Anterior cingulate cortex (tissue), 58 donors: ENCODE data around the gene NR4A1.
A peak's percentile ranks its signal among the peaks of the same experiment; 100 is the strongest.

Experiments used
- DNase-seq, 58 donors: peaks; one replicate each; lab custom pipeline; 2025; lab: John Stamatoyannopoulos, UW

The NR4A1 gene

DNA sequence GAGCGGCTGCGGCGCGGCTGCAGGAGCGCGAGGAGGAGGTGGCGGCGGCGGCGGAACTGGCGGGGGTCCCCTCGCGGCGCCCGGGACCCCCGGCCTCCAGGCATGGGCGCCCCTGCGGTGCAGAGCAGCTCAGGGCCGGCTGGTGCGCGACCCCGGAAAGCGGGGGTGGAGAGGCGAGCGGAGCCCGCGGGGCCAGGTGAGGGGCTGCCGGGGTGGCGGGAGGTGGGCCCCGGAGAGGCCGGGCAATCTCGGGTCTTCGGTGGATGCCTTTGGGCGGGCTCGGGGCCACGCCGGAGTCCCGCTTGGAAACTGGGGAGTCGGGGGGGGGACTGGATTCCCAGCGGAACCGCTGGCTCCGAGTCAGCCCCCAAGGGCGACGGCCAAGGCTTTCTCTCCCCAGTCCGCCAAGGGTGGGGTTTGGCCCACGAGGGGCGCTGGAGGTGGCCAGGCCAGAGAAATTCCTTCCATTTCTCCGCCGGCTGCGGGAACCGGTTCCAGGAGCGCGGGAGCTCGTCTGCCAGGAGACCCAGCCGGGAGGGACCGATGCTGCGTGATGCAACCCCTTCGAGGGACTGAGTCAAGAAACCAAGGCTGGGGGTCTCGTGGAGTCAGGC is 13.9 kb upstream of the NR4A1 start:
- peak in 12 of 58 donors; percentile 18 to 67 (median 30) for DNase-seq

DNA sequence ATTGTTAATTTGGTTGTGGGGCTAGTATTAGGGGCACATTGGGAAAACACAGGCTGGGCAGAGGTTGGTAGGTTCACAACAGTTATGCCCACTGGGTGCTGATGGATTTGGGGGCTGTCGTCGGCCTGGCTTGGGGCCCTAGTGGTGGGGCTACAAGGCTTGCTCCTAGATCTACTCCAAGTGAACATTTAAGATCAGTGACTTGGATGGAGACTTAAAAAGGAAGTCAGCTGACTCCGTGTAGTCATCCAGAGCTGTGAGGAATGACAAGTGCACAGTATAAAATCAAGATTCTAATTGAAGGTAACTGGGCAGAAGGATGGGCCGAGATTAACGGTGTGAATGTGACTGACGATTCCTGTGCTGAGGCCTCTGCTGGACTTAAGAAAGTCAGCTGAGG is 12.8 kb upstream of the NR4A1 start:
- DNase-seq = peak in 1 of 58 donors; percentile 34

DNA sequence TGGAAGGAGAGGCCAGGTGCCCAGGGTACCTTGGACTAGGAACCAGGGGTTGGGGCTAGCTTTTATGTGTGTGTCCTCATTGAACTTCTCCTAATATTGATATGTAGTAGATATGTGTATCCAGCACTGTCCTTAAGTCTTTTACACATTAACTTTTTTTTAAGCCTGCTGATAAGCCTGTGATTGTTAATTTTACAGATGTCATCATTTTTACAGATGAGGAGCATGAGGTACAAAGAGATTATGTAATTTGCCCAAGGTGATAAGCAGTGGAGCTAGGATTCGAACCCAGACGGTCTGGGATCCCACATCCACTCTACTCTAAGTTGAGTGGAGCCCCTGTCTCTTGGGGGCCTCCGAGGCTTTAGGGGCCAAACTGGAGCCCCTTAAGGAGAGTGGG is 10.2 kb upstream of the NR4A1 start:
- DNase-seq = no peak

DNA sequence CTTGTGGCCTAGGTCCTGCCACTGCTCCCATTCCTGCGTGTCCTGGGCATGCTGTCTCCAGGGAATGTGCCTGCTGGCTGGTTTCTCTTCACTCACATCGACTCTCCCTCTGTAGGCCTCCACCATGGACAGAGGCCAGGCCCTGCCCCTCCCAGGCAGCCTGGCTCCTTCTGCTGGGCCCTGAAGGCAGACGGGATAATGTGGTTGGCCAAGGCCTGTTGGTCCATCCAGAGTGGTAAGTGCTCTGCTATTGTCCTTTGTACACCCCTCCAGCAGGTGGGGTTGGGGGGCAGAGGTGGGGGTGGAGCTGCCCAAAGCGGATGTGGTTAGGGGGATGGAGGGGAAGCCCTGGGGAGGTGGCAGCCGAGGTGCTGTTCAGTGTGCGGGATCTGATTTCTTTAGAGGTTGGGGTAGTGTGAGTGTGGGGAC is 9.5 kb upstream of the NR4A1 start:
- DNase-seq = peak in 7 of 58 donors; percentile 26 to 45 (median 33)

DNA sequence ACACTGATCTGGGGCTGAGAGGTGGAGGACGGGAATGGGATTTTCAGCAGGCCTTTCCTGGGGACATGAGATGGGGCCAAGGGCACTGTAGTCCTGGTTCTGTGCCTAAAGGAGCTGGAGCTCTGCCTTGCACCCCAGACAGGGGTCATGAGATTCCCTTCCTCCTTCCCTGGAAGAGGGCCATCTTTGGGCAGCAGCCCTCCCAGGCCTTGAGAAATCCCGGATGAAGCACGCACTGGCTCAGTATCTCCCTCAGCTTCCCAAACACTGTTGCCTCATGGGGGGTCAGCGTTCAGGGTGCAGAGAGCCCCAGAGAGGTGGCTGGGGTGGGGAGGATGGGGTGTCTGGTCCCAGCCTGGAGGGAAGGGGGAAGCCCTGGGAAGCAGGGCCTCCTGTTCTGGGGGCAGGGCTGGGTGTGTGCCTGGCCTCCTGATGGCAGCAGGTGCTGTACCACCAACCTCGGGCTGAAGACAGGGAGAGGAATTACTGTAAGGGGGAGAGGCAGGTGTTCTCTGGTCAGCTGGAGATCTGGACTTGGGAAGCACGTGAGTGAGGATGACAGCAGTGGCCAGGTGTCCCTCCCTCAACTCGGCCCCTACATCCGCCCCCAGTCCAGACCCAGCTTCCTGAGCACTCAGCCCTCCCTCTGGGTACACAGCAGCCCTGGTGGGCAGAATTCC is 8.4 kb upstream of the NR4A1 start:
- no peak for DNase-seq

DNA sequence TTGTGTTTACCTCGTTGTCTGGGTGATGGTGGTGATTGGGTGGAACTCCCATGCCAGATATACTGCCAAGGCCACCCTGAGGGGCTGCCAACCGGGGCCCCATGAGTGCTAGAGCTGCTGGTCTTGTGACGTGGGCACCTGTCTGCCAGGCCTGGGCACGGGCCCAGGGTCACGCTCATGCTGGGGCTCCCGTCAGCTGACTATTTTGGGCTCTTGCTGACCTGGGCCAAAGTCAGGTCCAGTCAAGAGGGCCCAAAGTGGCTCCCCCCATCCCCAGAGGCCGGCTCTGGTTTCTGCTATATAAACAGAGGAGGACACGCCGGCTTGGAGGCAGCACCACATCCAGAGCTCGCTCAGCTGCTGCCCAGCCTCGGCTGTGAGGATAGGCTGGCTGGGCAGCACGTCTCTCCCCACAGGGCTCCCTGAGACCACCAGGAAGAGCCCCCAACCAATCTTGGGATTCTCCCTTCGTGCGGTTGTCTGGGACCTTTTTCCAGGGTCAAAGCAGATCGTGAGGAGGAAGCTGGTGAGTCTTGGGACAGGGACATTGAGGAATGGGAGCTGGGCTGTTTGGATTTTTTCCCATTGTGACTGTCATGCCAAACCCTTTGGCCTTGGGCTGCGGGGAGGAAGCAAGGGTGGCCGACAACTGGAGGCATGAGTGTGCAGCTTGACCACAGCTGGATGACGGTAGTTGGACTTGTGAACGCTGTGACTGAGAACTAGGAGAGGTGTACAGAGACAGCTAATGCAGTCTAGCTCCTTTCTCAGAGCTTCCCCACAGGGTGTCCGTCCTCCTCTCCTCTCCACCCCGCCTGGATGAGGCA is 7.6 kb upstream of the NR4A1 start:
- peak in 7 of 58 donors; percentile 17 to 55 (median 29) for DNase-seq

DNA sequence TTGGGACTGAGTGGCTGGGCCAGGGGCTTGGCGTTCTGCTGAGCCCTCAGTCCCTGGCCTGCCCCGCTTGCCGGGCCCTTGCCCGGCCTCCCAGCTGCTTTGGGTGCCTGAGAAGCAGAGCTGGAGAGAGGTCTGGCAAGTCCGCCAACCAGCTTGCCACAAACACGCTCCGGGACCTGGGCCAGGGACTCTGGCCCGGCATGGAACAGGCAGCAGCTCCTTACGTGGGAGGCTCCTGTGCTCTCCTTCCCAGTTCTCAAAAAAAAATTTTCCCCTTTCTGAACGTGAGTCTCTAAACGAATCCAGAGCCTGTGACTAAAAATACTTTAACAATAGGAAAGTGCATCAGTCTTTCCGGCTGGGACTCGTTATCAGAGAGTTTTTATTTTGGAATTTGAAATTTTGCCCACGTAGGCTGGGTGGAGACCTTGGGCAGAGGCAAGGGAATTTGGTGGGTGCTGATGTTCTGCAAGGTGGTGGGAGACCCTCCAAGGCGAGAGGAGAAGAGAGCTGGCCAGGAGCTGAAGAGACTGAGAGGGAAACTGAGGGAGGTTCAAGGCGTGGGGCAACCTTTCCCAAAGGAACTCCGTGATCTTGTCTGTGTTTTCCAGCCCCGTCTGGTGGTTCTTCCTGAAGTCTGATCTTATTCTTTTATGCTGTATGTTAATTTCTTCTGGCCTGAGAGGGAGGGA is 6.8 kb upstream of the NR4A1 start:
- DNase-seq = peak in 49 of 58 donors; percentile 25 to 87 (median 63)

DNA sequence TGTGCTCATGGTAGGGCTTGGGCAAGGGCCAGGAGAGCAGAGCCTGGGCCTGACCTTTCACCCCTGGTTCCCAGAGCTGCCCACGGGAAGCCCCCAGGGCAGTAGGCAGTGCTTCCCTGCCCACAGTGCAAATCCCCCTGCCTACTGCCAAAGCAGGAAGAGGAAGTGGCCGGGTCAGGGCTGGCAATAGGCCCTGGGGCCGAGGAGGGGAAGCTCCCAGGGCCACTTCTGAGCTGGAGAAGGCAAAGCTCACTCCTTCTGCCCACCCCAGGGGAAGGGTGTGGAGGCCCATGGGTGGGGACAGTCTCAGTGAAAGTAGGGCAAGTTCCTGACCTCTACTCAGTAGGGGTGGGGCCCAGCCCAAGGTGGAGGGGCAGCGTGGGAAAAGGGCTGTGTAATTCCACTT is 5.4 kb upstream of the NR4A1 start:
- peak in 3 of 58 donors; percentile 12 to 39 (median 33) for DNase-seq

DNA sequence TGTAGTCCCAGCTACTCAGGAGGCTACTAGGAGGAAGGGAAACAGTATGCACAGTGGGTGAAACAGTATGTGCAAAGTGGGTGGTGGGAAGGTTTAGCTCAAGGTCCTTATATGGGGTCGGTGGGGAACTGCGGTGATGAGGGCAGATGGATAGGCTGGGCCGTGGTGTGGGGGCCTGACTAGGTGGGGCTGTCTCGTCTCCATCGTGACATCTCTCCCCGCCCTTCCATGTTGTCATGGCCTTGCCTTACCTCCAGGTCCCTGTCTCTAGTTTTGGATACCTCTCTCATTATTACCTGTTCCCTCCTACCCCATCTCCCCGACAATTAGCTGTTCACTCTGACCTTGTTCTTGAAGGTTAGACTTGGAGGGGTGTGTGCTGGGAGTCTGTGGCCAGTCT is 4.4 kb upstream of the NR4A1 start:
- no peak for DNase-seq

DNA sequence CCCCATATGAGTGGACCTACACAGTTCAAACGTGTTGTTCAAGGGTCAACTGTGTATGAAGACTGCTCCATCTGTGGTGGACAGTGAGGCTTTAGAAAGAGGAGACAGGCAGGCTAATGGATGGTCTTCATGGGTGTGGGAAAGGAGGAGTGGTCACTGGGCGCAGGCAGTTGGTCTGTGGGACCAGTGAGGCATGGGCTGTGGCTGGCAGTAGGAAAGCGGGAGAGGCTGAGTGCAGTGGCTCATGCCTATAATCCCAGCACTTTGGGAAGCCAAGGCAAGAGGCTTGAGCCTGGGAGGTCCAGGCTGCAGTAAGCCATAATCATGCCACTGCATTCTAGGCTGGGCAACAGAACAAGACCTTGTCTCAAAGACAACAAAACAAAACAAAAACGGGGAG is 2.0 kb upstream of the NR4A1 start:
- DNase-seq = no peak

DNA sequence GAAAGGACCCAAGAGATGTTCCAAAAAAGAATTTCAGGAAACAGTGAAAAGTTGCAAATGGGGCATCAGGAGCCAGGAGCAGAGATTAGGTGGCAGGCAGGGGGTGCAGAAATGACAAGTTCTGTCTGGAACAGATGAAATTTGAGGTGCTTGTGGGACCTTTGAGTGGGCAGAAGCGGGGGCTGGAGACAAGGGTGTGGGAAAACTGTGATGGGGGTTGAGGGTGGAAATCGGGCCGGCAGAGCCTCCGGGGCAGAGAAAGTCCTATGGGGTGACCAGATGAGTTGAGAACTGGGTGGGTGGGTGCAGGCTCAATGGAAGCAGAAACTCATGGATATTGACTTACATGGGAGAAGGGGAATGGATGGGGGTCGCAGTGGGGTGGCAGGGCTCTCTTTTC is 1.6 kb upstream of the NR4A1 start:
- DNase-seq = no peak

DNA sequence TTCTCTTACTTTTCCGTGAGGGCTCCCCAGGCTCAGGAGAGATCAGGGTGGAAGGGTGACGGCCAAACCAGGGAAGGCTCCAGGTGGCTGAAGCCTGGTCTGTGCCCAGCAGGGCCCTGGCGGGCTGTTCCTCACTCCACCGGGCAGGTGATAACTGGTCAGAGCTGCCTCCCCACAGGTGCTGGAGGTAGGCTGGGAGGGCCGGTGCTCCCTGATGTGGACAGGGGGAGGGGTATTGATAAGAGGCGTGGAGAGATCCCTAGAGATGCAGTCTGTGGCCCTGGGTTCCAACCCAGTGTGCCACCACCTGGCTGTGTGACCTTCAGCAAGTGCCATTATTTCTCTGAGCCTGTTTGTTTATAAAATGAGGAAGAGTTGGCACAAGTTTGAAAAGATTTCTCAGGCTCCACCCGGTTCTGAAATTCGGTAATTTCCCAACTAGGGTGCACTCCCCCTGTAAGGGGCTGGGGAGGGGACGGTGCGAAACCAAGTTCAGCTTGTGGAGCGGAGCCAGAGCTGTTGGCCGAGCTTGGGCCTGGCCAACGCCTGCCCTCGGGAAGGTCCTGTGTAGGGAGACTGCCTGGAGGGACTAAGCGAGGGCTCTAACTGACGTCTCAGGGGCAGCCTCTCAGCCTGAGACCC is 1.0 kb upstream of the NR4A1 start:
- no peak for DNase-seq

DNA sequence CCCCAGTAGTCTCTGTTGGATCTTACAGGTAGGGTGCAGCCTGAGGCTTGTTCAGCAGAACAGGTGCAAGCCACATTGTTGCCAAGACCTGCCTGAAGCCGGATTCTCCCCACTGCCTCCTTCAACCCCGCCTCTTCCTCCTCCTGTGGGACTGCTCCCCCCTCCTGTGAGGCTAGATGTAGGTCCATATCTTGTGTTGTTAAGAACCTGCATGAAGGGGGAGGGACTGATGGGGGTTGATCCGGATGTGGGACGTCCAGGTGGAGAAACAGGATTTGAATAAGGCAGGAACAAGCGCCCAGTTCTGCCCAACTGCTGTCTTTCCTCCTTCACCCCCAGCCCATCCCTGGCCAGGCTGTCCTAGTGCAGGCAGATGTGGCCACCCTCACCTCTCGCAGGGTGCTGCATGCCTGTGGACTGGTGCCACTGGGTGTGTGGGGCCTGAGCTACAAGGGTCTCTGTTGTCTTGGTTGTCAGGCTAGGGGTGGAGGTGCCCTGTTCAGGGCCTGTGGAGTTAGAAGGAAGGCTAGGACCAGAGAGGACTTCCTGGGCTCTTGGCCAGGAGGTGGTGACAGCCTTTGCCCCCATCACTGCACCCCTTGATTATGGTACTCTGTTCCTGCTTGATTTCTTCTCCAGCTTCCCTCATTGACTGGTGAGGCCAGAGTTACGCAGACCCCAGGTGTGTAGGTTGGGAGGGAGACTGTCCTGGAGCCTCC is 1.4 kb downstream of the NR4A1 start:
- peak in 1 of 58 donors; percentile 42 for DNase-seq

DNA sequence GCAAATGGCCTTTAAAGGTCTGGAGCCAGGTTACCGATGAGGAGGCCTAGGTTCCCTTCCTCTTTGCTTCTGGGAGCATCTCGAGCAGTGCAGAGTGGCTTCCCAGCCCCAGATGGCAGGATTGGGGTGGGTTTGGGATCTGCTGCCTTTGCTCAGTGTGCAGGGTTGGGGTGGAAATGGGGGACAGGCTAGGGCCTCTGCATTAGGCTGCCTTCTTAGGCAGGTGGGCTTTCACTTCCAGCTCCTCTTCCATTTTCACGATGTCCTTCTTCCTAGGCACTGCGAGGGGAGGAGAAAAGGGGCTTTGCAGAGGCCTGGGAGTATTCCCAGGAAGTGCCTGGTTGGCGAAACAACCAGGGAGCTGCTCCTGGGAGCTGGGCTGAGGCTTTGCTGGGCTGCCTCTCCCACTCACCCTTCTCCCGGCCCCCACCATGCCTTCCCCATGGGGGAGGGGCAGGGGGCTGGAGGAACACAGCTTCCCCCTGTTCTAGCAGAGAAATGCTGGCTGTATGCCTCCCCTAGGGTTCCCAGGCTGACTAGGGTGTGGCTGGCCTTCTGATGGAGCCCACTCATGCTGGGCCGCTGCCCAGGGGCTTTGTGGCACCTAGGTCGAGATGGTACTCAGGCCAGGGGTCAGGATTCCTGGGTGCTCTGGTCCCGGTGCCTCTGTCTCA is 2.4 kb downstream of the NR4A1 start:
- DNase-seq = peak in 4 of 58 donors; percentile 50 to 56 (median 52)

DNA sequence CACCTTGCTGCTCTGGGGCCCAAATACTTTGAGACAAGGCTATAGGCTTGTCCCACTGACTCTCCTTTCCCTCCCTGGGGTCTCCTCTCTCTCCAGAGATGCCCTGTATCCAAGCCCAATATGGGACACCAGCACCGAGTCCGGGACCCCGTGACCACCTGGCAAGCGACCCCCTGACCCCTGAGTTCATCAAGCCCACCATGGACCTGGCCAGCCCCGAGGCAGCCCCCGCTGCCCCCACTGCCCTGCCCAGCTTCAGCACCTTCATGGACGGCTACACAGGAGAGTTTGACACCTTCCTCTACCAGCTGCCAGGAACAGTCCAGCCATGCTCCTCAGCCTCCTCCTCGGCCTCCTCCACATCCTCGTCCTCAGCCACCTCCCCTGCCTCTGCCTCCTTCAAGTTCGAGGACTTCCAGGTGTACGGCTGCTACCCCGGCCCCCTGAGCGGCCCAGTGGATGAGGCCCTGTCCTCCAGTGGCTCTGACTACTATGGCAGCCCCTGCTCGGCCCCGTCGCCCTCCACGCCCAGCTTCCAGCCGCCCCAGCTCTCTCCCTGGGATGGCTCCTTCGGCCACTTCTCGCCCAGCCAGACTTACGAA is 3.1 kb downstream of the NR4A1 start:
- DNase-seq = peak in 4 of 58 donors; percentile 32 to 55 (median 52)

DNA sequence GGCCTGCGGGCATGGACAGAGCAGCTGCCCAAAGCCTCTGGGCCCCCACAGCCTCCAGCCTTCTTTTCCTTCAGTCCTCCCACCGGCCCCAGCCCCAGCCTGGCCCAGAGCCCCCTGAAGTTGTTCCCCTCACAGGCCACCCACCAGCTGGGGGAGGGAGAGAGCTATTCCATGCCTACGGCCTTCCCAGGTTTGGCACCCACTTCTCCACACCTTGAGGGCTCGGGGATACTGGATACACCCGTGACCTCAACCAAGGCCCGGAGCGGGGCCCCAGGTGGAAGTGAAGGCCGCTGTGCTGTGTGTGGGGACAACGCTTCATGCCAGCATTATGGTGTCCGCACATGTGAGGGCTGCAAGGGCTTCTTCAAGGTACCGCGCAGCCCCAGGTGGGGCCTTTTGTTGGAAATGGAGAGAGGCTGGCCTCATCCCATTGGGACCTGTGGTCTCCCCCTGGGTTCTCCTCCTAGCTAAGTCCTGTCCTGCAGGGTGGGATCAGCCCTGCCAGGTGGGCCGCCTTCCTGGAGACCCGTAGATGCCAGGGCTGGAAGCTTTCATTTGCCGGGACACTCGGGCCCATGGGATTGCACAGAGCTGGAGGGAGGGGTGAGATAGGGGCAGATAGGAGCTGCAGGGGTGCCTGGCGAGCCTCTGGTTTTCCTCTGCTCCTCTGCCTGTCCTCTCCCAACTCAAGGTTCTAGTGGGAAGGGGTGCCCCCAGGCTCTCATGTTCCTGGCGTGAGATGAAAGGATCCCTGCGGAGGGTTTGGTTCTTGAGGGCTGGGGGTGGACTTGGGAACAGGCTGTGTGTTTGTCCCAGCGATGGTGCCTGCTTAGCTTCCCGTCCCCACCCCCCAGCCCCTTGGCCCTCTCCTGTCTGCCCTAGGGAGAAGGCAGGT is 3.8 kb downstream of the NR4A1 start:
- peak in 6 of 58 donors; percentile 24 to 63 (median 54) for DNase-seq
